Brain pericyte (primary cell): ENCODE measurements around the gene ITGA3.
A peak's percentile ranks its signal among the peaks of the same experiment; 100 is the strongest.

Source experiments
- DNase-seq: peaks from one replicate; pipeline ENCODE4 v3.0.0-alpha.2; 2012; ENCODE audit warnings: low read depth, low spot score

ITGA3 gene

DNA sequence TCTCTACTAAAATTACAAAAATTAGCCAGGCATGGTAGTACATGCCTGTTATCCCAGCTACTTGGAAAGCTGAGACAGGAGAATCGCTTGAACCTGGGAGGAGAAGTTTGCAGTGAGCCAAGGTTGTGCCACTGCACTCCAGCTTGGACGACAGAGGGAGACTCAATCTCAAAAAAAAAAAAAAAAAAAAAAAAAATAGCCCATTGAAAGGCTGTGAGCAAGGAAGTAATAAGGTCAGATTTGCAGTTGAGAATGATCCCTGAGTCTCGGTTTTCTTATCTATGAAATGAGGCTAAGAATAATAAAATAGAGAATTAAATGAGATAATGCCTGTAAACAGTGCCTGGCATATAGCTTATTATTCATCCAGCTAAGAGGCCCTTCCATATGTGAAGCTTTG is 37.9 kb downstream of the ITGA3 start:
- DNase-seq = no peak

GRCh38 chr17:50094243-50094752 is 38.4 kb downstream of the ITGA3 start:
- DNase-seq = peak; percentile 41

GRCh38 chr17:50094753-50095619 is 39.1 kb downstream of the ITGA3 start, which contains the start of gene PDK2:
Gene PDK2, plus strand, starts transcription at chr17:50095351. Its CDS starts 85 bp downstream, at chr17:50095436.
- peak; percentile 86 for DNase-seq

GRCh38 chr17:50095626-50096037 is 39.7 kb downstream of the ITGA3 start:
- DNase-seq = no peak

GRCh38 chr17:50096092-50096491 is 40.2 kb downstream of the ITGA3 start:
- no peak for DNase-seq

GRCh38 chr17:50096758-50097157 is 40.8 kb downstream of the ITGA3 start:
- no peak for DNase-seq

- no peak for DNase-seq
Measured at GRCh38 chr17:50097455-50097854, 41.5 kb downstream of the ITGA3 start.

DNA sequence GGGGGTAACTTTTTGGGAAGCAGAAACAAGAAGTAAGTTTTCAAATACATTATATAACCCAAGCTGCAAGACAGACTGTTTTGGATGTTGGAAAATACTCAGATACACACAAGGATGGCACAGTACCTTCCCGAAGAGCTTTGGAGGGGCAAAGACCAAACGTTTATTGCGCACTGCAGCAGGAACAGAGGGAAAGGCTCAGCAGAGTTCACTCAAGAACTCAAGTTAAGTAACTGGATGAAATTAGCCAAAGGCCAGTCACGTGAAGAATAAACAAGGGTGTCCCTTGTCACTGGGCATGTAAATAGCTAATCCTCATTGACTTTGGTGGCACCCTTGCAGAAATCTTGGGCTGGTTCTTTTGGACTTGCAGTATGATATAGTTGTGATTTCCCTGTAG is 42.0 kb downstream of the ITGA3 start:
- no peak for DNase-seq

GRCh38 chr17:50098583-50098982 is 42.7 kb downstream of the ITGA3 start:
- no peak for DNase-seq

DNA sequence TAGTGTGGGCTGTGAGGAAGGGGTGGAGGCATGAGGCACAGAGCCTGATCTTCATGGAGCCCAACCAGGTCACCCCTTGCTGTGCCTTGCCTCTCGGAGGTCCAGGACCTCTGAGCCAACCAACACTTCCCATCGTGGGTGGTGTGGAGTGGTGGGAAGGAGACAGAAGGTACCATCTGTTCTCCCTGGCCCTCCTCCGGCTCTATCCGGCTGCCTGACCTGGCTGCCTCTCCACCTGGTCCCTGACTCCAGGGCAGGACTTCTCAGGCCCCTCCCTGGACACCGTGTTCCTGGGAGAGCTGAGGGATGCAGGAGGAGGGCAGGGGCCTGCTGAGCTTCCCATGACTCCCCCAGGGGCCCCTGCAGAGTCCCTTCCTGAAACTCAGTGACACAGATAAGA is 43.1 kb downstream of the ITGA3 start:
- DNase-seq = no peak

DNA sequence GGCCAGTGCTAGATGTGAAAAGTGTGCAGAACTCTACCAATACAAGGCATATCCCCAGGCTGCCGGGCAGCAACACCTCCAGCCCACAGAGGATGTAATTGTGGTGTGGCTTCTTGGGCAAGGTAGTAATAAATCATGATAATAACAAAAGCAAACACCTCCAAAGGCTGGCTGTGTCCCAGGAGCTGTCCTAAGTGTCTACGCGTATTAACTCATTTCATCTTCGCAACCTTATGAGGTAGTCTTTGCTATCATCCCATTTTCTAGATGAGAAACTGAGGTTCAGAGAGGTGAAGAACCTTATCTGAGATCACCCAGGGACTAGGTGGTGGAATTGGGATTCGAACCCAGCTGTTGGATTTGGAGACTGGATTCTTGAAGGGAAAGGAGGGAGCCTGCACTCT is 44.6 kb downstream of the ITGA3 start:
- DNase-seq = no peak

DNA sequence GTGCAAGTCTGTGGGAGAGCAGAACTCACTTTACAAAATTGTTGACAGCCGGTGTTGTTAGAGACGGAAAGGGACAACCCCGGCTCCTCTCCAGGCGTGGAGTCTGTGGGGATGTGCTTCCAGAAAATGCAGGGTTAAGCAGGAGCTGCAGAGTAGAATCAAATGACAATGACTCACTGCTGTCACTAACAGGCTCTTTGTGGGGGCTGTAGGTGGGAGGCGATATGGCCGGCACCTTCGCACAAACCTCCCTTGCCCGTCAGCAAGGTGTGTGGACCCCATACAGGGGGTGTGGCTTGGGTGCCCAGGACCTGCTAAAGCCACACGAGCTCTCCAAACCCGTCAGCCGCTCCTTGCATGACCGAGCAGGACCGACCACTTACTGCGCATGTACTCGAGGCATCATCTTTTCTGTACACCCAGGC is 45.0 kb downstream of the ITGA3 start:
- no peak for DNase-seq

DNA sequence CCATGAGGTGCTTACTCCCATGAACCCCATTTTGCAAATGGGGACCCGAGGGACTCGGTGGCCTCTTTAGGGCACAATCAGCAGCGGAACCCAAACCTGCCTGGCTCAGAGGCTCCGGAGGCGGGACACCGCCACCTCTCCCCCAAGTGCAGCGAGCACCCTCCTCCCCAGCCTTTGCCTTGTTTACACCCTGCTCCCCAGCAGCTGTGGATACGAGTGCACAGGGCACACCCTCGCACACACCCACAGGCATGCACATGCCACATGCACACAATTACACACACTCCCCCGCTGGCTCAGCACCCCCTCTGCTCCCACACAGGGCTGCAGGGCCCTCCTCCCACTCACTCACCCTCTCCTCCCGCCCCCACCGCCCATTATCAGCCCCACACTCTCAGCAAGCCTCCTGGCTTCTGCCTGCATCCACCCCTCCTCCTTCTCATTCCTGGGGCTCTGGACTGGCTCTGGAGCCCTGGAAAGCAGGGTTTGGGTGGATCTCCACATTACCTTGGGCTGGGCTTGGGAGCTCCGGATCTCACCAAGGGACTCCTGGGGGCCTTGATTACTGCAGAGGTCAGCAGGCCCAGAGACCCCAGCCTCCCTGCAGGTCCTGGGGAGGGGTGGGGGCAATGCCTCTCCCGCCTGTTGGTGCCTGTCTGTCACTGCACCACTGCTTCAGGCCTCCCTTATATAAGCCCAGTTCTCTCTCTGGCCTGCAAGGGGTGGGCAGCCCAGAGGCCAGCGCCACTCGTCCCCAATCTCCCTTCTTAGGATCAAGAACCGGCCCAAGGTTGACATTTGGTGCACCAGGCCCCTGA is 45.6 kb downstream of the ITGA3 start:
- DNase-seq = no peak

- DNase-seq = no peak
Measured at GRCh38 chr17:50102164-50102991, 46.5 kb downstream of the ITGA3 start.

- no peak for DNase-seq
Measured at GRCh38 chr17:50103252-50103651, 47.3 kb downstream of the ITGA3 start.

DNA sequence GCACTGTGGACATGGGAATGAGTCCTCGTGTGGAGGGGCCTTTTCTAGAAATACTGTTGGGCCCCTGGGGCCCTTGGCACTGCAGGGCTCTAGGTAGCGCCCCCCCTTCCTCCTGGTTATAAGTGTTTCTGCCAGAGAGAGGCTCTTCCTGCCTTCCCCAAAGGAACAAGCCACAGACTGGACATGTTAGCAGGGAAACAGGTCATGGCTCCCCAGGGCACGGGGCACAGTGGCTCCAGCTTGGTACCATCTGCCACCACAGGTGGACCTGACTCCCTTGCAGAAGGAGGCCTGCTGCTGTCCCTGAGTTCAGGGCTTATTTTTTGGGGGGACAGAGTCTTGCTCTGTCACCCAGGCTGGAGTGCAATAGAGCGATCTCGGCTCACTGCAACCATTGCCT is 48.0 kb downstream of the ITGA3 start:
- no peak for DNase-seq

GRCh38 chr17:50105811-50106210 is 49.9 kb downstream of the ITGA3 start:
- no peak for DNase-seq

DNA sequence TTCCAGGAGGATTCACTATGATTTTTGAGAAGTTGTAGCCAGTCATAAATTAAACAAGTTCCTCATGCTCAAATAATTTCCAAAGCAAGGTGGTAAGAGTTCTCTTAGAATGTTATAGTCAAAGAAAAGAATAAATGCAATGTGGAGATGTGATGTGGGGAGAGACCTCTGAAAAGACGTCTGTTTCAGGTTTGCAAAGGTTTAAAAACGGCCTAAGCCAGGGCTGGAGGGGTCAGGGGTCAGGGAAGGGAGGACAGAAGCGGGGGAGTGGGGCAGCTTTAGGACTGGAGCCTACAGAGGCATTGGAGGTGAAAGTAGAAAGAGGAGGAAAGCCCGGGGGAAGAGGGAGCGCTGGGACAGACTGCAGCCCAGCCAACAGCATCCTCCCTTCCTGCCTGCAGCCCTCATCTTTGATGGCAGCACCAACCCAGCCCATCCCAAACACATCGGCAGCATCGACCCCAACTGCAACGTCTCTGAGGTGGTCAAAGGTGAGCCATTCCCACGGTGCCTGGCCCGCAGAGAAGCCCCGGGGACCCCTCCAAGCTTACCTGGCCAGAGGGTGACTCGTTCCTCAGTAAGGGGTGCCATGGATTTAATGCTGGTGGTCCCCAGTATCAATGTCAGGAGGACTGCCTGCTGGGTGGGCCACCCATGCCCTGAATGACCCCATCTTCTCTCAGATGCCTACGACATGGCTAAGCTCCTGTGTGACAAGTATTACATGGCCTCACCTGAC is 50.7 kb downstream of the ITGA3 start:
- DNase-seq = no peak

DNA sequence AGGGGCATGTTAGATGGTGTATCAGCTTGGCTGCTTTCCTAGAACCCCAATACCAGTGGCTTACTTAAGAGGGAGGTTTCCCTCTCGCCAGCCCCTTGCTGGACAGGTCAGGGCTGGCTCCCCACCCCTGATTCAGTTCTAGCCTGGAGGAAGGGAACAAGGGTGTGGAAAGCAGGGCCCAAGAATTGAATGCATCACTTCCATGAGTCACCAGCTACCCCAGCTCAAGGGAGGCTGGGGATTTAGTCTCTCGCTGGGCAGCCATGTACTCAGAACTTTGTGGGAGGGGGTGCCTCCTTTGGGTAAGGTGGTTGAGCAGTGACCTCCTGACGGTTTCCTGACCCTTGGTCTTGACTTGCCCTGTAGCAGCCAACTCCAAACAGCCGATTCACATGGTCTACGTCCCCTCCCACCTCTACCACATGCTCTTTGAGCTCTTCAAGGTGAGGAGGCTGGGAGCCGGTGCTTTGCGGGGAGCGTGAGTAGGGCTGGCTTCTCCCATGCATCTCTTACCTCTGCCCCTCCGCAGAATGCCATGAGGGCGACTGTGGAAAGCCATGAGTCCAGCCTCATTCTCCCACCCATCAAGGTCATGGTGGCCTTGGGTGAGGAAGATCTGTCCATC is 52.0 kb downstream of the ITGA3 start:
- DNase-seq = no peak

DNA sequence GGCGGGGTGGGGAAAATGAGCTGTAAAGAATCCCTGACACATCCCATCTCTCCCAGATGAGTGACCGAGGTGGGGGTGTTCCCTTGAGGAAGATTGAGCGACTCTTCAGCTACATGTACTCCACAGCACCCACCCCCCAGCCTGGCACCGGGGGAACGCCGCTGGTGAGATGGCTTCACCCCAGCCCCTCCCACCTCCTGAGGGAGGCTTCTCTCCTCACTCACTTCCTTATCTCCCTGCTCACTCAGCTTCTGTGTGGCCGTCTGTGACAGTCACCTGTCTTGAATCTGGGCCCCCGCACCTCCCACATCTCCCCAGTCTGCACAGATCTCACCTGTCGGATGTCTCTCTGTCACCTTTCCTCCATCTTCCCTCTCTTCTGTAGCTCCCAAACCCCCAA is 52.6 kb downstream of the ITGA3 start:
- DNase-seq = no peak
